GM23248 (cell line): Measurements from ENCODE around the gene TNIP1. TPM values are rescaled to one million over a fixed set of nuclear protein-coding genes. Genes with fewer than 3 reads are reported as not detected.

Source experiments
- DNase-seq: peaks from one replicate; pipeline ENCODE4 v3.0.0-alpha.2; 2015
- H2AFZ ChIP-seq: fragments of 200-600 bp; sonication (generic); 2 replicates; pipeline ENCODE4 v1.6.1; 2016; ENCODE audit warnings: antibody characterized with exemption
- H3F3A ChIP-seq: fragments of 200-600 bp; sonication (generic); 2 replicates; pipeline ENCODE4 v1.6.1; 2016; ENCODE audit warnings: mild to moderate bottlenecking, antibody characterized with exemption, mixed run types; ENCODE audit not compliant: insufficient read depth
- H3K27ac ChIP-seq: fragments of 200-600 bp; sonication (generic); 2 replicates; pipeline ENCODE4 v1.5.1; 2016; ENCODE audit warnings: mild to moderate bottlenecking
- H3K27me3 ChIP-seq: fragments of 200-600 bp; sonication (generic); replicated peaks from 2 replicates; pipeline ENCODE4 v1.6.1; 2016; ENCODE audit warnings: mild to moderate bottlenecking; ENCODE audit not compliant: insufficient read depth
- H3K36me3 ChIP-seq: fragments of 200-600 bp; sonication (generic); 2 replicates; pipeline ENCODE4 v1.6.1; 2016; ENCODE audit warnings: low read depth, mild to moderate bottlenecking
- H3K4me1 ChIP-seq: fragments of 200-600 bp; sonication (generic); 2 replicates; pipeline ENCODE4 v1.6.1; 2016; ENCODE audit warnings: mild to moderate bottlenecking; ENCODE audit not compliant: insufficient read depth
- H3K4me2 ChIP-seq: fragments of 200-600 bp; sonication (generic); one replicate; pipeline ENCODE4 v1.6.1; 2016; ENCODE audit warnings: mild to moderate bottlenecking; ENCODE audit not compliant: unreplicated experiment
- H3K4me3 ChIP-seq: fragments of 200-600 bp; sonication (generic); 2 replicates; pipeline ENCODE4 v1.5.1; 2016; ENCODE audit warnings: mild to moderate bottlenecking
- H3K79me2 ChIP-seq: fragments of 200-600 bp; sonication (generic); 2 replicates; pipeline ENCODE4 v1.6.1; 2016; ENCODE audit warnings: mild to moderate bottlenecking; ENCODE audit not compliant: insufficient read depth
- H3K9ac ChIP-seq: fragments of 200-600 bp; sonication (generic); 2 replicates; pipeline ENCODE4 v1.6.1; 2016; ENCODE audit warnings: mild to moderate bottlenecking
- H3K9me2 ChIP-seq: fragments of 200-600 bp; sonication (generic); 2 replicates; pipeline ENCODE4 v1.6.1; 2016; ENCODE audit warnings: mixed run types, mild to moderate bottlenecking, moderate library complexity; ENCODE audit not compliant: insufficient read depth
- H3K9me3 ChIP-seq: fragments of 200-600 bp; sonication (generic); one replicate; pipeline ENCODE4 v1.6.1; 2017; ENCODE audit warnings: low read depth
- H4K20me1 ChIP-seq: fragments of 200-600 bp; sonication (generic); 2 replicates; pipeline ENCODE4 v1.6.0; 2016; ENCODE audit not compliant: insufficient read depth
- EZH2 ChIP-seq: fragments of 200-600 bp; sonication (generic); IDR thresholded peaks from 2 replicates; pipeline ENCODE4 v1.6.1; 2018; ENCODE audit warnings: antibody characterized with exemption, mild to moderate bottlenecking; ENCODE audit not compliant: insufficient read depth, poor library complexity, severe bottlenecking
- EZH2phosphoT487 ChIP-seq: fragments of 200-600 bp; sonication (generic); IDR thresholded peaks from 2 replicates; pipeline ENCODE4 v1.6.1; 2018; ENCODE audit warnings: antibody characterized with exemption, moderate library complexity, mild to moderate bottlenecking, low read depth; ENCODE audit not compliant: insufficient read depth
- WGBS, 2 experiments: methylation state at CpG; one replicate each; pipeline ENCODE4 v1.1.6; 2015 to 2017; ENCODE audit warnings: low lambda C conversion rate in 2 of 2, low coverage in 1 of 2; ENCODE audit errors: missing lambda C conversion rate in 2 of 2; 5-methylcytosine and 5-hydroxymethylcytosine counted together
- in situ Hi-C: fragments of 300-500 bp; cut with MboI; formaldehyde crosslinking; loops from 2 replicates; pipeline ENCODE4 v1.15.0; 2020
- polyA plus RNA-seq: library from polyadenylated mRNA; unstranded; fragments of >200 nt; fragmentation: Nextera tagmentation; extraction: Ambion mirVana; gene quantifications from 2 replicates; pipeline ENCODE4 v1.2.1, GENCODE V29; 2016
- total RNA-seq: library from RNA; depleted of rRNA; stranded (reverse); fragments of >200 nt; shearing (Covaris generic); gene quantifications from 2 replicates; pipeline ENCODE4 v1.2.3, GENCODE V29; 2014

The TNIP1 gene
- total and polyA plus RNA-seq, 2 experiments from 2014 or later, result 43.2 to 88.8 TPM

DNA sequence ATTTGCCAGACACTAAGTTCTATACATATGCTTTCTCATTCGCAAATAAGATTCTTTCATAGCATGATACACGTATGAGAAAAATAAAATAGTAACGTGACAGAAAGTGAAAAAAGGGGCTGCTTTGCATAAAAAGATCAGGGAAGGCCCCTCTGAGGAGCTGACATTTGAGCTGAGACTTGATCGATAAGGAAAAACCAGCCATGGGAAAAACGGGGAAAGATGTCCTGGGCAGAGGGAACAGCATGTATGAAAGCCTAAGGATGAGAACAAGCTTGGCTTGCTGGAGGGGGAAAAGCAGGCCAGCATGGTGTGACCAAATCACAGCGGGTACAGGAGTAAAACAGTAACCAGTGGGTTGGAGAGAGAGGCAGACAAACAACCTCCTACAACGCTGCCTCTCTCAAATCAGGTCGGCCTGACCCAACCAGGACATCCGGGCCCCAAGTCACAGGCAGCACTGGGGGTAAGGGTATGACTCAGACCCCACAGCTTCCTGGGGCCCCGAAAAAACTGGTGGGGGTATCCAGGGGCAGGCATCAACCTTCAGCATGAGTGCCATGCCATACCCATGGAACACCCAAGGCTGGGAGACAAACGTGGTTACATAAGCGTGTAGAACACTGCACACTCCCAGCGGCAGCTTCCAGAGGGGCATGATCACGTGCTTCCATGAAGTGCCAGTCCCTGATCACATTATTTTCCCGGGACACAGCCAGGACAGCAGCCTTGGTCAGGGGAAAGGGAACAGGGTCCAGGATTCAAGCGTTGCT, 2.2 kb downstream of the TNIP1 start:
- H3K9me2 ChIP-seq, result no peaks in the 10 kb centered on the region
- TF ChIP-seq EZH2phosphoT487 (no peak), EZH2 (no peak)
- H4K20me1 ChIP-seq, result no peaks in the 10 kb centered on the region
- DNase-seq, result no peak
- no peaks in the 10 kb centered on the region for H3K36me3 ChIP-seq
- no peaks in the 10 kb centered on the region for H3K9me3 ChIP-seq
- no peaks in the 10 kb centered on the region for H3K27me3 ChIP-seq
- peaks cover 42% of the 10 kb centered on the region for H3K4me1 ChIP-seq
- H3K27ac ChIP-seq, result no peak overlapping the region
- peaks cover 73% of the 10 kb centered on the region for H3K79me2 ChIP-seq
- H3F3A ChIP-seq, result peaks cover 35% of the 10 kb centered on the region
- 85 to 91% methylated on average over 15 to 16 of the region's 16 CpGs for WGBS, 2 experiments
- H2AFZ ChIP-seq, result no peak overlapping the region
- H3K4me3 ChIP-seq, result no peak overlapping the region
- no peak overlapping the region for H3K4me2 ChIP-seq
- H3K9ac ChIP-seq, result no peak overlapping the region
- in situ Hi-C loops, result no loop called here

DNA sequence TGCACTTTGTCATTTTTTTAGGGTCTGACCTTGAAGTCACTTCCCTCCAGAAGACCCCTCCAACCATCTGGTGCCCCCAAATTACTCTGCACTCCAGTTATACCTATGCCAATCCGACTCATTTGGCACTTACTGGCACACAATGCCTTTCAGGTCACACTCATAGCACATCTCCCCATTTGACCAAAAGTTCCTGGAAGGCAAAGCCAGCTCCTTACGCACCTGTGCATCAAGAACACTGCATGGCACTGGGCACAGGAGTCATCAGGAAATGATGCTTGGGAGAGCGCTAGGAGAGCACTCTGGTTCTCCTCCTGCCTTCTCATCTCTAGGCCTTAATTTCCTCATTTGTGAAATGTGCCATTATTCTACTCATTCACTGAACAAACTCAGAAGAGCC, 2.9 kb downstream of the TNIP1 start:
- TF ChIP-seq EZH2phosphoT487 (no peak), EZH2 (no peak)
- H3K9me3 ChIP-seq, result no peaks in the 10 kb centered on the region
- peaks cover 80% of the 10 kb centered on the region for H3K79me2 ChIP-seq
- peaks cover 43% of the 10 kb centered on the region for H3K4me1 ChIP-seq
- no peak overlapping the region for H3K4me2 ChIP-seq
- no peaks in the 10 kb centered on the region for H3K9me2 ChIP-seq
- no peak overlapping the region for H3K4me3 ChIP-seq
- H4K20me1 ChIP-seq, result no peaks in the 10 kb centered on the region
- no peak overlapping the region for H2AFZ ChIP-seq
- H3K27me3 ChIP-seq, result no peaks in the 10 kb centered on the region
- WGBS, 2 experiments, result 97 to 98% methylated on average over 3 of the region's 3 CpGs
- H3F3A ChIP-seq, result peaks cover 41% of the 10 kb centered on the region
- H3K36me3 ChIP-seq, result no peaks in the 10 kb centered on the region
- H3K9ac ChIP-seq, result no peak overlapping the region
- no peak for DNase-seq
- in situ Hi-C loops, result no loop called here
- H3K27ac ChIP-seq, result no peak overlapping the region

DNA sequence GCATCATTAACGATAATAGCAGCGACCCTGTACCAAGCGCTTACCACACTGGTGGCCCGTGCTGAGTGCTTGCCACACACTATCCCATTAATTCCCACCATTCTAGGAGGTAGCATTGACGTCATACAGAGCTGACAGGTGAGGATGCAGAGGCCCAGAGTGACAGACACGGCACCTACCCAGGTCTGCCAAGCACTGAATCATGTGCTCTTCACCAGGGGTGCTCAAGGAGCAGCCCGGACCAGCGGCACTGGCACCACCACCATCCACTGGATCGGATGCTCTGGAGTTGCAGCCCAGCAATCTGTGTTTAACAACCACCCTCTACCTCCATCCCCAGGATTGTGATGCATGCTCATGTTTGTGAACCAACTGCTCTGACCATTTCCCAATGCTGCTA, 3.4 kb downstream of the TNIP1 start:
- no peak overlapping the region for H3K9ac ChIP-seq
- peaks cover 49% of the 10 kb centered on the region for H3K4me1 ChIP-seq
- peaks cover 84% of the 10 kb centered on the region for H3K79me2 ChIP-seq
- H4K20me1 ChIP-seq, result no peaks in the 10 kb centered on the region
- peaks cover 46% of the 10 kb centered on the region for H3F3A ChIP-seq
- in situ Hi-C loops, result no loop called here
- H3K36me3 ChIP-seq, result no peaks in the 10 kb centered on the region
- H3K4me3 ChIP-seq, result no peak overlapping the region
- no peak for DNase-seq
- H2AFZ ChIP-seq, result no peak overlapping the region
- no peak overlapping the region for H3K27ac ChIP-seq
- H3K27me3 ChIP-seq, result no peaks in the 10 kb centered on the region
- no peaks in the 10 kb centered on the region for H3K9me3 ChIP-seq
- H3K4me2 ChIP-seq, result no peak overlapping the region
- no peaks in the 10 kb centered on the region for H3K9me2 ChIP-seq
- WGBS, 2 experiments, result 96 to 97% methylated on average over 9 of the region's 9 CpGs
- TF ChIP-seq EZH2phosphoT487 (no peak), EZH2 (no peak)

DNA sequence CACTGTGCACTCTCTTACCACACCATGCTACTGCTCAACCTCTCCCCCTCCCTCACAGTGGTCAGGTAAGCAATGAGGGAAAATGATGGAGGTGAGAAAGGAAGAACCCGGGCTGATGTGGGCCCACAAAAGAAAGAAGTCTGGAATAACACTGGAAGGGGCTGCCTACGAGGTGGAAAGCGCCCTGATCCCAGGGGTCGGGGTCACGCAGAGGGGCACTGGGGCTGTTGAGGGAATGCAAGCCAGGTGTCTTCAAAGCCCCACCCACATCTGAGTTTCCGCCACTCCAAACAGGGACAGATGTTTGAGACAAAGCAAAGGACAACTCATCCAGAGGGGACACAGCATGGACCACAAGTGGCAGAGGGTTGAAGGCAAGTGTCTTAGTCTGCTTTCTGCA, 4.2 kb downstream of the TNIP1 start:
- in situ Hi-C loops, result no loop called here
- TF ChIP-seq EZH2, result no peak
- no peak overlapping the region for H3K4me2 ChIP-seq
- H3K4me1 ChIP-seq, result peaks cover 53% of the 10 kb centered on the region
- 96 to 100% methylated on average over 6 of the region's 6 CpGs for WGBS, 2 experiments
- peaks cover 86% of the 10 kb centered on the region for H3K79me2 ChIP-seq
- H3K9me2 ChIP-seq, result no peaks in the 10 kb centered on the region
- no peaks in the 10 kb centered on the region for H3K27me3 ChIP-seq
- H3K27ac ChIP-seq, result peak overlapping the region; percentile 87
- peak overlapping the region; percentile 45; the same call in 1 of the 2 replicates for H3K9ac ChIP-seq
- no peaks in the 10 kb centered on the region for H4K20me1 ChIP-seq
- no peak overlapping the region for H3K4me3 ChIP-seq
- H3K9me3 ChIP-seq, result no peaks in the 10 kb centered on the region
- no peak for DNase-seq
- H3F3A ChIP-seq, result peaks cover 45% of the 10 kb centered on the region
- no peak overlapping the region for H2AFZ ChIP-seq
- H3K36me3 ChIP-seq, result no peaks in the 10 kb centered on the region
